Skeletal muscle cell (primary cell): ENCODE data around the gene MED25.

Experiments
- DNase-seq: peaks from one replicate; pipeline ENCODE4 v3.0.0-alpha.2; 2010; ENCODE audit warnings: low read depth
- H3K4me3 ChIP-seq: 2 replicates; pipeline ENCODE4 v1.5.1; 2011; ENCODE audit warnings: low read depth, mild to moderate bottlenecking, control low read depth, low read length, moderate library complexity

MED25 gene

GRCh38 chr19:49817964-49818648, at the start of gene MED25:
MED25 (plus strand) TSS chr19:49818289; CDS start chr19:49818342, 53 bp downstream.
- H3K4me3 ChIP-seq = peak within 1 kb of the TSS; percentile 84
- peak; percentile 35 for DNase-seq

- no peak overlapping the region for H3K4me3 ChIP-seq
- DNase-seq = no peak
Measured at GRCh38 chr19:49770529-49770928, 47.6 kb upstream of the MED25 start.

DNA sequence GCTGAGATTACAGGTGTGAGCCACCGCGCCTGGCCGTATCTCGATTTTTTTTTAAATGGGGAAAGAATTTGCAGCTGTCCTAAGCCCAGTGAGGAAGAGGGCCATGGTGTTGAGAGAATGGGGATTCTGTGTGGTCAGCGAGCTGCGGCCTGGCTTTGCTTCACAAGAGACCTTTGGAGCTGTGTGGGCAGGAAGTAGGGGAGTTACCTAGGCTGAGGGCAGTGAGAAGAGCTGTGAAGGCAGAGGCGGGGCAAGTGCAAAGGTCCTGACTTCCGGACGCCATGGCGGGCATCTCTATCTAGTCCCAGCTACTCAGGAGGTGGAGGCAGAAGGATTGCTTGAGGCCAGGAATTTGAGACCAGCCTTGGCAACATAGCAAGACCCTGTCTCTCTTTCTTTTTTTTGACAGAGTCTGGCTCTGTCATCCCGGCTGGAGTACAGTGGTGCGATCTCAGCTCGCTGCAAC, 46.4 kb upstream of the MED25 start:
- H3K4me3 ChIP-seq = no peak overlapping the region
- no peak for DNase-seq

DNA sequence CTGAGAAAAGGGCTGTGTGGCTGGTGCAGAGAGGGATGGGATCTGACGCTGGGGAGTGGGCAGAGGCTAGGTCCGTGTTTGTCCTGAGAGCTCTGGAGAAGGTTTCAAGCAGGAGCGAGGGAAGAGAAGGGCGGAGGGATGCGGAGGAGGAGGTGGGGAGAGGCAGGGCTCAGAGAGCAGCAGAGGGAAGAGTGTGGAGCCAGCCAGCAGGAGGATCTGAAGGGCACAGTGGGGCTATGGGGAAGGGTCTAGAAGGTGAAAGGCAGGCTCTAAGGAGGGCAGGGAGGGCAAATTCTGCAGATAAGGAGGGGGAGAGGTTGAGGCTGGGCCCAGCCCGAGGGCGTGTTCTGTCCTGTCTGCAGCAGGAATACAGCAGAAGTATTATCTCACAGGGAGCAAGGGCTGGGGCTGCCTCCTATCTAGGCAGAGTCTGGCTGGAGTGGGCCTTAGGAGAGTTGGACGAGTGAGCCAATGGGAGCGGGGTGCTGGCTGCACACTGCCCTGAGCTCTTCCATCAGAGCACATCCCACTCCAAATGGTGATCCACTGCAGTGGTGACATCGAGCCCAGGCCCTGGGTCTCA, 45.1 kb upstream of the MED25 start:
- DNase-seq = no peak
- H3K4me3 ChIP-seq = no peak overlapping the region

DNA sequence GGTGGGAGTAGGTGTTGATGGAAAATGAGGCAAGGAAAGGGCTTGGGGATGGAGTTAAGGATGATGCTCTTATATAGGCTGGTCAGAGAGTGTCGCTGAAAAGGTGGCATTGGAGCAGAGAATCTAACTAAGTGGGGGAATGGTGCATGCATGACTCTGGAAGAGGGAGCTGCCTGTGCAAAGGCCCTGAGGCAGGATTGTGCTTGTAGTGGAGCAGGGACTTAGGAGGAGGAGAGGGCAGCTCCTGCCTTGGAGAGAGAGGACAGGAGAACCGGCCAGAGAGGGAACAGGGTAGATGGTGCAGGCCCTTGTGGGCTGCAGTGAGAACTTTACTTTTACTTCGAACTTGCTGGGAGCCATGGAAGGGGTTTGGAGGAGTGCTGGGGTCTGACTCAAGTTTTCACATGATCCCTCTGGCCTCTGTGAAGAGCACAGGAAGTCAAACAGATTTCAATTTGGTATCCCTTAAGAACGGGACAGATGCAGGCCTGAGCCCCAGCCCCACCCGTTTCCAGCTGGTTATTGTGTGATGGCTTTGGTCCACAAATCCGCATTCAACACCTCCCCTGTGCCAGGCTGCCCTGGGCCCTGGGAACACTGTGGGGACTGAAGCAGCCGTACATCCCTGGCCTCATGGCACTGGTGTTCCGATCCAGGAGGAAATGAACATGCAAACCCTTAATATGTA, 44.3 kb upstream of the MED25 start:
- DNase-seq = no peak
- no peak overlapping the region for H3K4me3 ChIP-seq

DNA sequence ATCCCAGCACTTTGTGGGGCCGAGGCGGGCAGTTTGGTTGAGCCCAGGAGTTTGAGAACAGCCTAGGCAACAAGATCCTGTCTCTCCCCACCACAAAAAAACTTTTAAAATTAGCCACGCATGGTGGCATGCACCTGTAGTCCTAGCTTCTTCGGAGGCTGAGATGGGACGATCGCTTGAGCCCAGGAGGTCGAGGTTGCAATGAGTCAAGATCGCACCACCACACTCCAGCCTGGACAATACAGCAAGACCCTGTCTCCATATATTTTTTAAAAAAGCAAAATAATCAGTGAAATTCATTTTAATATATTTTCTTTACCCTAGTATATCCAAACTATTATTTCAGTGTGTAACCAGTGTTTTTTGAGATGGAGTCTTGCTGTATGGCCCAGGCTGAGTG, 43.1 kb upstream of the MED25 start:
- DNase-seq = no peak
- no peak overlapping the region for H3K4me3 ChIP-seq

- no peak overlapping the region for H3K4me3 ChIP-seq
- no peak for DNase-seq
Measured at GRCh38 chr19:49775742-49776370, 42.2 kb upstream of the MED25 start.

- DNase-seq = no peak
- no peak overlapping the region for H3K4me3 ChIP-seq
Measured at GRCh38 chr19:49776371-49776764, 41.7 kb upstream of the MED25 start.

GRCh38 chr19:49779731-49780555, 38.1 kb upstream of the MED25 start:
- DNase-seq = no peak
- H3K4me3 ChIP-seq = no peak overlapping the region

DNA sequence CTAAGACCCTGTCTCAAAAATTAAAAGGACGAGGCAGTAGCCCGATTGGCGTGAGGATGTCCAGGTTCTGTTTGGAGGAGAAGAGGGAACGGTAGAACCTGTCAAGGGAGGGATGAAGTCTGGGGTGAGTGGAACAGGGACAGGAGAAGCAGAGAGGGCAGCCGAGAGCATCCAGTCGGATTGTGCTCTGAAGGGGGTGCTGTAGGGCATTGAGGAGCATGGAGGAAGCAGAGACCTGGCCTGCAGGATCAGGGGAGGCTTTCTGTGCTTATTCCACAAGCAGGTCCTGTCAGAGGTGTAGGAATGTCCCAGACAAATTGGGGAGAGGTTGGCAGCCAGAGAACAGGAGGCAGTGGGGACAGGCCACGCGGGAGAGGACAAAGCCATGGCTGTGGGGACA, 37.2 kb upstream of the MED25 start:
- no peak for DNase-seq

GRCh38 chr19:49781394-49781793, 36.7 kb upstream of the MED25 start:
- no peak overlapping the region for H3K4me3 ChIP-seq
- DNase-seq = no peak

More for the DNA sequence above, 37.2 kb upstream of the MED25 start:
- no peak overlapping the region for H3K4me3 ChIP-seq

GRCh38 chr19:49782515-49782914, 35.6 kb upstream of the MED25 start:
- no peak for DNase-seq
- H3K4me3 ChIP-seq = no peak overlapping the region

GRCh38 chr19:49786376-49786820, 31.7 kb upstream of the MED25 start:
- H3K4me3 ChIP-seq = no peak overlapping the region
- no peak for DNase-seq

DNA sequence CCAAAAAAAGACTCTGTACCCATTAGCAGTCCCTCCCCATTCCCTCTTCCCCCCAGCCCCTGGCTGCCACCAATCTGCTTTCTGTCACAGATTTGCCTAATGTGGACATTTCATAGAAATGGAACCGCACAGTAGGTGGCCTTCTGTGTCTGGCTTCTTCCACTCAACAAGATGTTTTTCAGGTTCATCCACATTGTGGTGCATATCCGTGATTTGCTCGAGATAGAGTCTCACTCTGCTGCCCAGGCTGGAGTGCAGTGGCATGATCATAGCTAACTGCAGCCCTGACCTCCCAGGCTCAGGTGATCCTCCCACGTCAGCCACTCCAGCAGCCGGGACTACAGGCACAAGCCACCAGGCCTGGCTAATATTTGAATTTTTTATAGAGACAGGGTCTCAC, 30.3 kb upstream of the MED25 start:
- H3K4me3 ChIP-seq = no peak overlapping the region
- no peak for DNase-seq

- H3K4me3 ChIP-seq = no peak overlapping the region
- no peak for DNase-seq
Measured at GRCh38 chr19:49788857-49789256, 29.2 kb upstream of the MED25 start.

GRCh38 chr19:49790866-49791265, 27.2 kb upstream of the MED25 start:
- no peak overlapping the region for H3K4me3 ChIP-seq
- no peak for DNase-seq

DNA sequence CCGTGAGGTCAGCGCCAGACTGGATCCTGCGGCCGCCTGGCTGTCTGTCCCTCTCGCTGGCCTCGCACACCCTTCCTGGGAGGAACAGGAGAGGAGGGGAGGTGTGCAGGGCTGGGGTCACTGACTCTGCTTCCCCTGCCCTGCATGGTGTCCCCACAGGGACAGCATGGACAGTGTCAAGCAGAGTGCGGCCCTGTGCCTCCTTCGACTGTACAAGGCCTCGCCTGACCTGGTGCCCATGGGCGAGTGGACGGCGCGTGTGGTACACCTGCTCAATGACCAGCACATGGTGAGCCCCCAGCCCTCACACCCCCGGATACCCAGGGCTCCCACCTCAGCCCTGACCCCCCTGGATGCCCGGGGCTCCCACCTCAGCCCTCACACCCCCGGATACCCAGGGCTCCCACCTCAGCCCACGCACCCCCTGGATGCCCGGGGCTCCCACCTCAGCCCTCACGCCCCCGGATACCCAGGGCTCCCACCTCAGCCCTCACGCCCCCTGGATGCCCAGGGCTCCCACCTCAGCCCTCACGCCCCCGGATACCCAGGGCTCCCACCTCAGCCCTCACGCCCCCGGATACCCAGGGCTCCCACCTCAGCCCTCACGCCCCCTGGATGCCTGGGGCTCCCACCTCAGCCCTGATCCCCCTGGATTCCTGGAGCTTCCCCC, 26.2 kb upstream of the MED25 start:
- no peak for DNase-seq
- H3K4me3 ChIP-seq = no peak overlapping the region

DNA sequence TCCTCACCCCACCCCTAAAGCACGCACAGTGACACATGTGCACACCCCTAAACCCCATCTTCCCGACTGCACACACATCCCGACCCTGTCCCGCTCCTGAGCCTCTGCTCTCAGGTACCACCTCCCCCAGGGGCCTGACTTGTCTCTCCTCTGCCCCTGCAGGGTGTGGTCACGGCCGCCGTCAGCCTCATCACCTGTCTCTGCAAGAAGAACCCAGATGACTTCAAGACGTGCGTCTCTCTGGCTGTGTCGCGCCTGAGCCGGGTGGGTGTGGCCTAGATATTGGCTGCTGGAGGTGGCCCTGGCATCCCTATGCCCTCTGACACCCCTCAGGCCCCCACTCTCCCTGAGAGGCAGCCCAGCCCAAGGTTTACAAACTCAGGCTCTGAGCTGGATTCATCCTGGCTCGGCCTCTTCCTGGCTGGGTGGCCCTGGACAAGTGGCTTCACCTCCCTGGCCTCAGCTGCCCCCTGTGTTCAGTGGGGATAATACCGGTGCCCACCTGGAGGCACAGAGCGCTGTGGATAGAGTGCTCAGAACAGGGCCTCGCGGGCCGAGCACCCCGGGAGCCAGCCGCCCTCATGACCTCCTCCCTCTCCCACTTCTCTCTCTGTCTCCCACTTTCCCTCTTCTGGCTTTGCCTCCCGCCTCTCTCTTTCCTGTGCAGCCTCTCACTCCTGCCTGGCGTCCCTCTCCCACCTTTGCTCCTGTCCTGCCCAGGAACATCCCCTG, 25.1 kb upstream of the MED25 start:
- no peak for DNase-seq
- no peak overlapping the region for H3K4me3 ChIP-seq

DNA sequence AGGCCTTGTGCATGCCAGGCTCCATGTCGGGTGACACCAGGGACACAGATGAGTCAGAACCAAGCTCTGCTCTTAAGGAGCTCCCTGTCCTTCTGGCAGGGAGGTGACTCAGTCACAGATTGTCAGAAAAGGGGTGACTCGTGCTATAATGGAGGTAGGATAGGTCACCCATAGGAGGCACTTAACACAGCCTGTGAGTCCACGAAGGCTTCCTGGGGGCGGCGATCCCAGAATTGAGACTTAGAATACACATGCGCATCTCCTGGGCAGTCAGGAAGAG, 24.6 kb upstream of the MED25 start:
- DNase-seq = no peak
- H3K4me3 ChIP-seq = no peak overlapping the region
